A375 (cell line): Measurements from ENCODE around the gene WBP11. TPM values are rescaled to one million over a fixed set of nuclear protein-coding genes. Genes with fewer than 3 reads are reported as not detected.

Experiments
- total RNA-seq: library from RNA; depleted of rRNA; stranded (reverse); fragments of >200 nt; shearing (Covaris generic); gene quantifications from 2 replicates; pipeline ENCODE4 v1.2.3, GENCODE V29; 2014; rRNA removed

The WBP11 gene
- 43.5 and 64.8 TPM in 2 replicates for total RNA-seq

GRCh38 chr12:14803011-14803829 is at the start of gene WBP11, which contains the start of gene C12orf60:
Gene WBP11, minus strand, starts transcription at chr12:14803478. Its CDS starts 2,095 bp downstream, at chr12:14801383.
Gene C12orf60, plus strand, starts transcription at chr12:14803670. Its CDS starts 19,266 bp downstream, at chr12:14822936.

GRCh38 chr12:14843425-14843887 is 40.2 kb upstream of the WBP11 start, which contains the start of gene ART4:
Gene ART4, minus strand, starts transcription at chr12:14843526. Its CDS starts 413 bp downstream, at chr12:14843113.

DNA sequence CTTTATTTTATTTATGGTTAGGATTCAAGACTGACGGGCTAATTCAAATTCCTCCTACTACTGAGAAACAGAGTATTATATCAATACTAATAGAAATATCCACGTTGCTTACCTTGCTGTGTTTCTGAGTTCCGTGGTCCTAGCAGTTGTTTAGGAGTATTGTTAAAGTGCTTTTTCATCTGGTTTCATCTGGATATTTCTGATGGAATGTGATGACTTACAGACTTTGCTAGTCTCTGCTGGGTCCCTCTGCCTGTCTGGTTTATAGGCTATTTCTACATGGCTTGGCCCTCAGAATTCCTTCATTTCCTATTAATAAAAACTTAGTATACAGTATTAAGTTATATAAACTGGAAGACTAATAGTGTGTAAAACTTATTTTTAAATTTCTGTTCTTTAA is 10.7 kb upstream of the WBP11 start, which contains the start of gene SMCO3:
SMCO3 (minus strand) TSS at position 169 of the 400 bp plus-strand sequence. CDS start 7,502 bp downstream, outside the sequence.

Other genes with a start within 250 kb of the WBP11 start
- gene PLBD1, start 235.6 kb downstream of the WBP11 start, total RNA-seq = not detected in 2 replicates
- gene GUCY2C, start 106.9 kb downstream of the WBP11 start, total RNA-seq = 0.05 TPM in 1 of 2 replicates, not detected in the other
- 0.69 and 0.94 TPM in 2 replicates for gene C12orf60, start 192 bp upstream of the WBP11 start, total RNA-seq
- not detected in 2 replicates for gene SMCO3, start 10.7 kb upstream of the WBP11 start, total RNA-seq
- gene ART4, start 40.0 kb upstream of the WBP11 start, total RNA-seq = not detected in 2 replicates
- gene MGP, start 82.4 kb upstream of the WBP11 start, total RNA-seq = 10.9 and 18.3 TPM in 2 replicates
- not detected in 2 replicates for gene ERP27, start 135.1 kb upstream of the WBP11 start, total RNA-seq
- 5.4 and 8.1 TPM in 2 replicates for gene ARHGDIB, start 158.1 kb upstream of the WBP11 start, total RNA-seq
- gene PDE6H, start 169.6 kb upstream of the WBP11 start, total RNA-seq = not detected in 2 replicates